ENCODE measurements around the gene RPUSD1.

RPUSD1 gene

GRCh38 chr16:818592-818991 lies 30.4 kb upstream of the RPUSD1 start:
- DNase-seq = no peak

GRCh38 chr16:818132-818531 lies 30.0 kb upstream of the RPUSD1 start:
- DNase-seq = no peak

- no peak for DNase-seq
Observed at GRCh38 chr16:817001-817906, 29.1 kb upstream of the RPUSD1 start.

GRCh38 chr16:815861-816260 lies 27.7 kb upstream of the RPUSD1 start:
- DNase-seq = no peak

GRCh38 chr16:814974-815373 lies 26.8 kb upstream of the RPUSD1 start:
- no peak for DNase-seq

GRCh38 chr16:813916-814412 lies 25.8 kb upstream of the RPUSD1 start:
- DNase-seq = no peak

- no peak for DNase-seq
Observed at GRCh38 chr16:813204-813915, 25.2 kb upstream of the RPUSD1 start.

- DNase-seq = no peak
Observed at GRCh38 chr16:808085-808386, 19.9 kb upstream of the RPUSD1 start.

GRCh38 chr16:807347-808084 lies 19.3 kb upstream of the RPUSD1 start:
- peak; percentile 86 for DNase-seq

GRCh38 chr16:805474-805873 lies 17.3 kb upstream of the RPUSD1 start:
- DNase-seq = no peak

GRCh38 chr16:804193-805048 lies 16.2 kb upstream of the RPUSD1 start:
- DNase-seq = no peak

- no peak for DNase-seq
Observed at GRCh38 chr16:803754-804080, 15.5 kb upstream of the RPUSD1 start.

GRCh38 chr16:802914-803753 lies 15.0 kb upstream of the RPUSD1 start:
- no peak for DNase-seq

GRCh38 chr16:802461-802860 lies 14.3 kb upstream of the RPUSD1 start:
- DNase-seq = no peak

GRCh38 chr16:801584-802363 lies 13.6 kb upstream of the RPUSD1 start:
- no peak for DNase-seq

- no peak for DNase-seq
Observed at GRCh38 chr16:800834-801511, 12.8 kb upstream of the RPUSD1 start.

GRCh38 chr16:799948-800833 lies 12.0 kb upstream of the RPUSD1 start, which contains the start of gene GNG13:
Gene GNG13 (minus strand): TSS chr16:800734. CDS start chr16:799077, 1,657 bp downstream.
- DNase-seq = no peak

- no peak for DNase-seq
Observed at GRCh38 chr16:799111-799947, 11.1 kb upstream of the RPUSD1 start.
